ENCODE results near the gene LRRK1.
A peak's percentile ranks its signal among the peaks of the same experiment; 100 is the strongest.

Gene LRRK1

DNA sequence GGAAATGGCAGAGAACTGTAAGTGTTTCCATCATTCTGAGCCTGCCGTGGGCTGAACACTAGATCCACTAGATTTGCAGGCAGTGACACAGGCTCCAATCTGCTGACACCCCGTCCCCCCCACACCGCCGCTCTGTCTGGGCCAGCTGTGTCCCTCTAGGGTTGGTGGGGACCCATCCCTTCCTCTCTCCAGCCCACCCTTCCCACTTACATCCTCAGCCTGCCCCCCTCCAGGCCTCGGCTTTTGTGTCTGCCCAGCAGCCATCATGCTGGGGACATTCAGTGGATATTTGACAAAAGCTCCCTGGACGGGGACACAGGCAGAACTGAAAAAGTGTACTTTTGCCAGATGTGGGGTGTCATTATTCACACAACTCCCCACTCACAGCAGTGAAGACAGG lies 10.7 kb upstream of the LRRK1 start:
- TF ChIP-seq Cebpa-rat (IDR thresholded peaks at IDR 0.05) = no peak
- no peaks in the 10 kb centered on the region for H3K9me3 ChIP-seq
- no peaks in the 10 kb centered on the region for H3K36me3 ChIP-seq
- no peaks in the 10 kb centered on the region for H3K4me1 ChIP-seq
- H3K9ac ChIP-seq = no peak overlapping the region
- no peak overlapping the region for H3K4me2 ChIP-seq
- no peaks in the 10 kb centered on the region for H4K20me1 ChIP-seq
- no peak overlapping the region for H3K4me3 ChIP-seq
- no peak overlapping the region for H3K27ac ChIP-seq
- H3K27me3 ChIP-seq = no peaks in the 10 kb centered on the region

DNA sequence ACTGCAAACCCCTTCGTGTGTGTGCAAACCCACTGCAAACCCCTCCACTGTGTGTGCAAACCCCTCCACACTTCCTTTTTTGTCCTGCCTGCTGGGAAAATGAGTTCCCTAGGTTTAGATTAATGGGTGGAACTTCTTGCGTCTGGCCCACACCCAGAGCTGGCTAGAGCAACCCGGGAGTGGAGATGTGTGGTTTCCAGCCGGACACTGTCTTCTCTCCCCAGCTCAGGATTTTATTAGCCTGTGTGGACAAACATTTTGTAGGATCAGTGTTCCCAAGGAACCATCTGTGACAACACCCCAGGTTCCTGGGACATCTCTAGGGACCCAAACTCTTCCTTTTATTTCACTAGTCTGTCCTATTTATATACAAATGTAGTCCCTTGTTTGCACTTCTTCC lies 9.6 kb upstream of the LRRK1 start:
- no peak overlapping the region for H3K4me3 ChIP-seq
- no peak for TF ChIP-seq Cebpa-rat (IDR thresholded peaks at IDR 0.05)
- 0 out of 2 replicates have a peak, but pooled peaks cover under 1% of the 10 kb centered on the region for H3K27me3 ChIP-seq
- H3K36me3 ChIP-seq = no peaks in the 10 kb centered on the region
- H4K20me1 ChIP-seq = no peaks in the 10 kb centered on the region
- H3K9ac ChIP-seq = no peak overlapping the region
- H3K4me1 ChIP-seq = no peaks in the 10 kb centered on the region
- no peak overlapping the region for H3K27ac ChIP-seq
- H3K4me2 ChIP-seq = no peak overlapping the region
- H3K9me3 ChIP-seq = no peaks in the 10 kb centered on the region

DNA sequence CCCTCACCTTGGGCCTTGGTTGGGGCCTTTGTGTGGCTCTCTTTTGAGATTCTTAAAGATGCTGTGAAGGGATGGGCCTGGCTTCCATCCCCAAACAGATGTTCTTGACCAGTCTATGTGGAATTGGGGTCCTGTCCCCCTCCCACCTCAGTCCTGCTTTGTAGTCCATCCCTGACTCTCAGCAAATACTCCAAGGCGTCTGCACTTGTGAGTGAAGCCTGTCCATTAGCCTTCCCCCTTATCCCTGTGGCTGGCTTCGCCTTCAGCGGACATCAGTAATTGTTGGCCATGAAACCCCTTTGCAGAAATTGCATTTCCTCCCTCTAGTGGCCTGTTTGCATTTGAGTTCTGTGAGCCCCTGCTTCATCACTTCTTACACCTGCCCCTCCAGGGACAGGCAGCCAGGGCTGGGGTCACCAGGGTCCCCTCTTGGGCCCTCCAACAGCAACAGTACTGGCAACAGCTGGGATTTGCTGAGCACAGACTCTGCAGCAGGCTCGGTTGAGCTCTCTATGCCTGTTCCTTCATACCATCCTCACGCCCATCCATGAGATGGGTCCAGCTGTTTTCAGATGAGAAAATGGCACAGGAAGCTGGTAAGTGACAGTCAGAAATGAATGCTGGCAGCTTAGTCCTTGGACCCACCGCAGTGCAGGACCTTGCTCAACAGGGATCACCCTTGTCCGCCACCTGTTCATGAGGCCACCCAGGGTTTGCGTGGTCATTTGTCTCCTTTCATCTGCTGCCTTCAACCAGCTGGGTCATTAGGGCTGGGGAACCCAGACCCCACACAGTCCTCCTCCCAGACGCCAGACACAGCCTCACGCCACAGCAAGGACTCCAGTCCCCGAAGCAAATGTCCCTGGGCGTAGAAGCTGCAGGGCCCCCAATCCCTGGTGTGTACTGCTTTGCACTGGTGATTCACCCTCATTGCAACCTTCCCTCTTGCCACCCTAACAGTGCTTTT lies 8.9 kb upstream of the LRRK1 start:
- Histone ChIP-seq H3K4me1 (no peaks in the 10 kb centered on the region), H3K9ac (no peak overlapping the region), H3K36me3 (no peaks in the 10 kb centered on the region), H3K4me3 (no peak overlapping the region), H3K4me2 (no peak overlapping the region), H3K27ac (no peak overlapping the region), H3K9me3 (no peaks in the 10 kb centered on the region), H4K20me1 (no peaks in the 10 kb centered on the region), H3K27me3 (0 out of 2 replicates have a peak, but pooled peaks cover 5% of the 10 kb centered on the region)
- TF ChIP-seq Cebpa-rat (IDR thresholded peaks at IDR 0.05) = no peak

DNA sequence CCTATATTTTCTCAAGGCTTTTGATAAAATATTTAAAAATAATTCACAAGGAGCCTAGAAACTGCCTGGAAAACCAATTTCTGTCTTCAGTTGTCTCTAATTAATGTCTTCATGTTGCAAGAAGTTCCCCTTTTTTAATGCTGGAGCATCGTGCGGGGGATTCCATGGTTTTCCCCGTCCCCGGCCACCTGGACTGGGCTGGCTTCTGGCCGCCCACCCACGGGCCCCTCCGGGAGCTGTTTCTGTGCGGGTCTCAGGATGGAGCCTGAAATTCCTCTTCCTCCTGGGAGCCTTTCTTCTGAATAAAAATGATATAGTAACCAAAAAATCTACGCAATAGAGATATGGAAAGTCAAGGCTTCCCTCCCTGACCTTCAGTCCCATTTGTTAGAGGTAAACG lies 8.1 kb upstream of the LRRK1 start:
- Histone ChIP-seq H3K4me1 (no peaks in the 10 kb centered on the region), H4K20me1 (no peaks in the 10 kb centered on the region), H3K4me3 (no peak overlapping the region), H3K27me3 (0 out of 2 replicates have a peak, but pooled peaks cover 5% of the 10 kb centered on the region), H3K27ac (no peak overlapping the region), H3K9me3 (no peaks in the 10 kb centered on the region), H3K9ac (no peak overlapping the region), H3K36me3 (no peaks in the 10 kb centered on the region), H3K4me2 (no peak overlapping the region)
- TF ChIP-seq Cebpa-rat (IDR thresholded peaks at IDR 0.05) = no peak

DNA sequence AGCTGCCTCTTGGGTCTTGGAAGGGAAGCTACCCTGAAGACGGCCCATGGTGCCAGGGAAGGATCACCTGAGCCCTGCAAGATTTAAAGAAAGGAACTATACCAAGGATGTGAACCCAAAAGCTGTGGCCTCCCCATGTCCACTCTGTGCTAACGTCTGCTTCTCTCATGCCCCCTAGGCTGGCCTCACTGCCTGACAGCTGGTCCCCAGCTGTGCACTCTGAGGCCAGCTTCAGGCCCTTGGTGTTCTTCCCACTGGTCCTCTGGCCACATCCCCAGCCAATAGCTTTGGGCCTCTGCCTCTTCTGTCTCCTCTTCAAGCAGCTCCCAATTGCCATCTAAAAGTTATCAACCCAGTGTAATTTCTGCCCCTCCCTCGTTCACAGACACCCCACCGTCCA lies 5.2 kb upstream of the LRRK1 start:
- Histone ChIP-seq H3K9me3 (no peaks in the 10 kb centered on the region), H4K20me1 (peaks cover 5% of the 10 kb centered on the region; the same call in 1 of the 2 replicates), H3K36me3 (no peaks in the 10 kb centered on the region), H3K27me3 (peaks cover 31% of the 10 kb centered on the region), H3K4me2 (no peak overlapping the region), H3K4me1 (peaks cover 9% of the 10 kb centered on the region; the same call in 1 of the 2 replicates), H3K4me3 (no peak overlapping the region), H3K27ac (no peak overlapping the region), H3K9ac (no peak overlapping the region)
- no peak for TF ChIP-seq Cebpa-rat (IDR thresholded peaks at IDR 0.05)

DNA sequence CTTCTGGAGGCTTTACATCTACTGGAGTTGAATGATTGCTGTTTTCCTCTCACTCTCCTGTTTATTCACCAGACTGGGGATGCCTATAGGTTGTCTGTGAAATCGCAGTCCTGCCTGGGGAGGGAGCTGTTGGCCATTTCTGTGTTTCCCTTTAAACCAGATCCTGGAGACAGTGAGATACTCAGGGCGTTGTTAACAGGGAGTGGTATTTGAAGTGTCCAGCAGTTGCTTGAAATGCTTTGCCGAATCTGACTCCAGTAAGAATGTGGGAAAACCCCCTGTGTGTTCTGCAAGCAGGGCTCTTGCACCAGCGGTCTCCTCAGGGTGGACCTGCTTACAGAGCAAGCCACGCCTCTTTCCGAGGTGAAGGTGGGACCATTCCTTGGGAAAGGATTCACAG lies 4.3 kb upstream of the LRRK1 start:
- H3K27ac ChIP-seq = no peak overlapping the region

DNA sequence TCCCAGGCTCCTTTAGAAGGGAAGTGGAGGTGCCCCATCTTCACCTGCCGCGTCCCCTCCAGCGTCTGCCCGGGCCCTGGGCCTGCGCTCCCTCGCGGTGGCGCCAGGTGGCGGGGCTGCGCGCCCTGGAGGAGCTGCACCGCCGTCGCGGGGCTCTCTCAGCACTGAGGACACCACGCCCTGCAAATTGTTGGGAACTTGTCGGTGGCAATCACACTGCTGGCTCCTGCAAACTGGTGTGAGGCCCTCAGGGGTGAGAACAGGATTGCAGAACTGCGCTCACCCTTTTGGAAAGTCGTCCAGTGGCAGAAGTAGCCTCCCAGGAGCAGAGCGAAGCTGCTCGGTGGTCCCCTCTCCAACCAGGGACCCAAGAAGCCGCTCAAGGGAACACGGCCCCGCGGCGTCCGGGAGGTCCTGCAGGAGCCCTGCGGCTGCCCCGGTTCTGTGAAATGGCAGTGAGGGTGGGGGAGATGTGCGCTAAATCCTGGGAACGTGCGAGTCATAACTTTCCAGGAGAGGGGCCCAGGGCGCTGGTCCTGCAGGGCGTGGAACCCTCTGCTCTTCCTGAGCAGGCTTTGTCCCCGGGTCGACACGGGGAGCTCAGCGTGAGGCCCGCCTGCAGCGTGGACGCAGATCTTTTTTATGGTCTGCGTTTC lies 995 bp upstream of the LRRK1 start:
- Histone ChIP-seq H3K27me3 (peaks cover 73% of the 10 kb centered on the region), H4K20me1 (peaks cover 22% of the 10 kb centered on the region; the same call in 1 of the 2 replicates), H3K4me3 (peak overlapping the region; percentile 75), H3K4me1 (peaks cover 31% of the 10 kb centered on the region), H3K4me2 (peak overlapping the region; percentile 86), H3K27ac (no peak overlapping the region), H3K36me3 (no peaks in the 10 kb centered on the region), H3K9ac (no peak overlapping the region), H3K9me3 (no peaks in the 10 kb centered on the region)
- TF ChIP-seq Cebpa-rat (IDR thresholded peaks at IDR 0.05) = no peak

More for the DNA sequence above, 4.3 kb upstream of the LRRK1 start:
- Histone ChIP-seq H3K9me3 (no peaks in the 10 kb centered on the region), H3K9ac (no peak overlapping the region), H3K4me2 (no peak overlapping the region), H3K4me3 (no peak overlapping the region), H3K4me1 (peaks cover 14% of the 10 kb centered on the region), H3K36me3 (no peaks in the 10 kb centered on the region), H4K20me1 (peaks cover 9% of the 10 kb centered on the region; the same call in 1 of the 2 replicates), H3K27me3 (peaks cover 40% of the 10 kb centered on the region)
- no peak for TF ChIP-seq Cebpa-rat (IDR thresholded peaks at IDR 0.05)

DNA sequence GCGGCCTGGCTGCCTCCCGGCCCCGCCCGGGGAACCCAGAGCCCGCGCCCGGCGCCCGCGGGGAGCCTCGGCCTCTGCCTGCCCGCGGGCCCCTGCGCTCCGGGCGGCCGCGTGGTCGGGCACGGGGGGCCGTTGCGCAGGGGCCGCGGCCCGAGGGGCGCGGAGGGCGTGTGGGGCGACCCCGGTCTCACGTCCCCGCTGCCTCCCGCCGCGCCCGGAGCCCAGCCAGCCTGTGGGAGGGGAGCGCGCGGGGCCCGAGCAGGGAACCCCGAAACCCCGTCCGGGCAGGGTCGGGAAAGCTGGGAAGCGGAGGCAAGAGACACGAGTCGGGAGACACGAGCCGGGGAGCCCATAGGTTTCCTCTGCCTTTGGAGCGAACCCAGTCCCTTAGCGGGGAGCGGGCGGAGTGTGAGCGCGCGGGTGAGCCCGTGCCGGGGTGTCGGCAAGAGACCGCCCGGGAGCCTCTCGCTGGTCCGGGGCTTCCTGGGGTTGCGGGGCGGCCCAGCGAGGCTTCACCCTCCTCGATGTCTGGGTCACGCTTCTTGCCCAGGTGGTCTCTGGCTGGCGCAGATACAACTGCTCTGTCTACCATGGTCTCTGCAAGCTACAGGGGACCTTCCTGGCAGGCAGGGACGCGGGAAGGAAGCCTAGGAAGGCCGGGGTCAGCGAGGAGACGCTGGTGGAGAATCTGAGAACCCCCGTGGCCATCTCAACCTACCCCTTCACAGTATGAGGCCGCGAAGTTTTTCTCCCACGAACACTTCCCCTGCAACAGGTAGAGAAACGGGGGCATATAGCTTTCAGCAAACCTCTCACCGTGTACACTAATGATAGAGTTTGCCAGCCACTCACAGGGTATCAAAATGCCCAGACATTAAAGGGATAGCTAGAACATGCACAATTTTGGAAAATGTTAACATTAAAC lies 586 bp downstream of the LRRK1 start:
- H3K4me1 ChIP-seq = peaks cover 41% of the 10 kb centered on the region
- H3K36me3 ChIP-seq = no peaks in the 10 kb centered on the region
- H3K4me2 ChIP-seq = peak overlapping the region; percentile 86
- H3K4me3 ChIP-seq = peak overlapping the region; percentile 75
- H3K9me3 ChIP-seq = no peaks in the 10 kb centered on the region
- H3K9ac ChIP-seq = peak overlapping the region; percentile 71
- peaks cover 22% of the 10 kb centered on the region; the same call in 1 of the 2 replicates for H4K20me1 ChIP-seq
- TF ChIP-seq Cebpa-rat (IDR thresholded peaks at IDR 0.05) = no peak
- H3K27me3 ChIP-seq = peaks cover 78% of the 10 kb centered on the region
- H3K27ac ChIP-seq = peak overlapping the region; percentile 65

DNA sequence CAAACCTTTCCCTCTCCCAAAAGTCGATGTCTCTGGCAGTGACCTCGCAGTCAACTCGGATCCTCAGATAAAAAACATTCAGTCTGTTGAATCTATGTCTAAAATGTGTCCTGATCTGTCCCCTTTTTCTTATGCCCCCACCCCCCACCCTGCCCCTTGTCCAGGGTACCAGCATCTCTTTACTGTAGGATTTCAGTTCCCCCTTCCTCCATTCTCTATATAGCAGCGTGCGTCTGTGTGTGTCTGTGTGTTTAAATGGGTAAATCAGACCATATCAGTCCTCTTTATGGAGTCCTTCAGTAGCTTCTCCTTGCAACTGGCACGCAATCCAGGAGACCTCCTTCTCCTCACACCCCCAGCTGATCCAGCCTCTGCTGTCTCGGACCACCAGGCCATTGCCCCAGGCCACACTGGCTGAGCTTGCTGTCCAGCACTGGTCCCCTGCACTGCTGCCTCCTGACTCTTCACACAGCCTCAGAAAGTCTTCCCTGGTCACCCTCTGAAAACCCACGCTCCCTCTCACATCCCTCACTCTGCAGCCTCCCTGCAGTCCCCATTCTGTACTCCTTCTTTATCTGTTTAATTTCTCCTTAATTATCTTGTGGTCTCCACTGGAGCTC lies 1.5 kb downstream of the LRRK1 start:
- no peak for TF ChIP-seq Cebpa-rat (IDR thresholded peaks at IDR 0.05)
- H3K36me3 ChIP-seq = no peaks in the 10 kb centered on the region
- no peak overlapping the region for H3K4me3 ChIP-seq
- H3K27me3 ChIP-seq = peaks cover 76% of the 10 kb centered on the region
- H3K27ac ChIP-seq = no peak overlapping the region
- H3K9me3 ChIP-seq = no peaks in the 10 kb centered on the region
- peaks cover 22% of the 10 kb centered on the region; the same call in 1 of the 2 replicates for H4K20me1 ChIP-seq
- H3K4me1 ChIP-seq = peaks cover 41% of the 10 kb centered on the region
- H3K4me2 ChIP-seq = 0 out of 2 replicates have a peak overlapping the region, but pooled peaks have one; percentile 86
- no peak overlapping the region for H3K9ac ChIP-seq
